Muscle of arm (tissue), 14 donors: Measurements from ENCODE around the gene SMG9. TPM values are rescaled to one million over a fixed set of nuclear protein-coding genes. Genes with fewer than 3 reads are reported as not detected.

Experiments used
- DNase-seq: peaks from one replicate; pipeline ENCODE4 v3.0.0-alpha.2; 2013
- long read RNA-seq, 11 donors: transcript quantifications; one replicate each; lab custom pipeline, GENCODE V29; 2026
- polyA plus RNA-seq, 12 donors: library from polyadenylated mRNA; unstranded; fragments of 120-200 nt; gene quantifications; one replicate each; pipeline ENCODE4 v1.2.1, GENCODE V29; 2013; ENCODE audit not compliant: insufficient read length in 12 of 12

SMG9 gene, protein sequence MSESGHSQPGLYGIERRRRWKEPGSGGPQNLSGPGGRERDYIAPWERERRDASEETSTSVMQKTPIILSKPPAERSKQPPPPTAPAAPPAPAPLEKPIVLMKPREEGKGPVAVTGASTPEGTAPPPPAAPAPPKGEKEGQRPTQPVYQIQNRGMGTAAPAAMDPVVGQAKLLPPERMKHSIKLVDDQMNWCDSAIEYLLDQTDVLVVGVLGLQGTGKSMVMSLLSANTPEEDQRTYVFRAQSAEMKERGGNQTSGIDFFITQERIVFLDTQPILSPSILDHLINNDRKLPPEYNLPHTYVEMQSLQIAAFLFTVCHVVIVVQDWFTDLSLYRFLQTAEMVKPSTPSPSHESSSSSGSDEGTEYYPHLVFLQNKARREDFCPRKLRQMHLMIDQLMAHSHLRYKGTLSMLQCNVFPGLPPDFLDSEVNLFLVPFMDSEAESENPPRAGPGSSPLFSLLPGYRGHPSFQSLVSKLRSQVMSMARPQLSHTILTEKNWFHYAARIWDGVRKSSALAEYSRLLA
- 10 to 100 TPM in 11 of 12 donors, not detected in 1; 29.9 to 65.4 (median 33.6) TPM for polyA plus RNA-seq
- long read RNA-seq, donor 1, full-length matches to known transcripts = 10 of 10 reads
- long read RNA-seq, donor 1, partial matches to known transcripts = 0 of 10 reads
- long read RNA-seq, donor 1, other reads (novel, unspliced or antisense) = 0 of 10 reads
- long read RNA-seq, donor 2, full-length matches to known transcripts = 5 of 5 reads
- long read RNA-seq, donor 2, partial matches to known transcripts = 0 of 5 reads
- long read RNA-seq, donor 2, other reads (novel, unspliced or antisense) = 0 of 5 reads
- long read RNA-seq, donor 3, full-length matches to known transcripts = 2 of 2 reads
- long read RNA-seq, donor 3, partial matches to known transcripts = 0 of 2 reads
- long read RNA-seq, donor 3, other reads (novel, unspliced or antisense) = 0 of 2 reads
- long read RNA-seq, donor 4, full-length matches to known transcripts = 3 of 3 reads
- long read RNA-seq, donor 4, partial matches to known transcripts = 0 of 3 reads
- long read RNA-seq, donor 4, other reads (novel, unspliced or antisense) = 0 of 3 reads
- long read RNA-seq, donor 5, full-length matches to known transcripts = 6 of 17 reads
- long read RNA-seq, donor 5, partial matches to known transcripts = 11 of 17 reads
- long read RNA-seq, donor 5, other reads (novel, unspliced or antisense) = 0 of 17 reads
- long read RNA-seq, donor 6 = 0 reads
- long read RNA-seq, donor 7, full-length matches to known transcripts = 2 of 2 reads
- long read RNA-seq, donor 7, partial matches to known transcripts = 0 of 2 reads
- long read RNA-seq, donor 7, other reads (novel, unspliced or antisense) = 0 of 2 reads
- long read RNA-seq, donor 8, full-length matches to known transcripts = 4 of 4 reads
- long read RNA-seq, donor 8, partial matches to known transcripts = 0 of 4 reads
- long read RNA-seq, donor 8, other reads (novel, unspliced or antisense) = 0 of 4 reads
- long read RNA-seq, donor 9, full-length matches to known transcripts = 6 of 6 reads
- long read RNA-seq, donor 9, partial matches to known transcripts = 0 of 6 reads
- long read RNA-seq, donor 9, other reads (novel, unspliced or antisense) = 0 of 6 reads
- long read RNA-seq, donor 10, full-length matches to known transcripts = 4 of 4 reads
- long read RNA-seq, donor 10, partial matches to known transcripts = 0 of 4 reads
- long read RNA-seq, donor 10, other reads (novel, unspliced or antisense) = 0 of 4 reads
- long read RNA-seq, donor 11, partial matches to known transcripts = 0 of 3 reads
- long read RNA-seq, donor 11, other reads (novel, unspliced or antisense) = 0 of 3 reads

DNA sequence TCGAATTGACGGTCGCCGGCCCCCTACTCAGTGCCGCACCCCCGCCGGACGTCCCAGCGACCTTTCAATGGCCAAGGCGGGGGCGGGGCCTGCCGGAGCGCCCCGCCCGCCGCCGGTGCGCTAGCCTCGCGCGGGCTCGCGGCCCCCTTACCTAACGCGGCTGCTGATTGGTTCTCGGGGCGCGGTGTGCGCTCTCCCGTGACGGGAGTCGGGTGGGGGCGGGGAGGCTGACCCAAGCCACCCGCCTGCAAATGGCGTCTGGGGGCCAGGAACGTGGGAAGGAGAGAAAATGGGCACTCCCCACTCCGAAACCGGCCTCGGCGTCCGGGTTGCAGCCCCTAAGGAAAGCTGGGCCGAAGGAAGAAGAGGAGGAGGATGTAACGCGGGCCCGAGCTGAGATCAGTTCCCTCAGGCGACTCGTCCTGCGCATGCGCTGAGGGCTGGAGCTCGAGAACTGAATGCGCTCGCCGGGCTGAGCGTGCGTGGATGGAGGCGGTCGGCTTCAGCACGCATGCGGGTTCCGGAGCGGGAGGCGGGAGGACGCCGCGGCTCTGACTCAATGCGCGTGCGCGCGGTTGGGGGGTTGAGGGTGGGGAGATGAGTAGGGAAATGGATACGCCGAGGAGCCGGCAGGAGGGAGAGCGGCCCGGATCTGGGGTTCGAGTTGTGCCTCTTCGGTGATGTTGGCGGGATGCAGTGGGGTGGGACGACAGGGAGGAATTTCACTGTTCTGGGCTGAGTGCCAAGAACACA is at the start of gene SMG9:
TSS of gene SMG9 (minus strand) at position 460 of the 753 bp plus-strand sequence. CDS start 4,221 bp downstream, outside the sequence.
- peak; percentile 99 for DNase-seq

DNA sequence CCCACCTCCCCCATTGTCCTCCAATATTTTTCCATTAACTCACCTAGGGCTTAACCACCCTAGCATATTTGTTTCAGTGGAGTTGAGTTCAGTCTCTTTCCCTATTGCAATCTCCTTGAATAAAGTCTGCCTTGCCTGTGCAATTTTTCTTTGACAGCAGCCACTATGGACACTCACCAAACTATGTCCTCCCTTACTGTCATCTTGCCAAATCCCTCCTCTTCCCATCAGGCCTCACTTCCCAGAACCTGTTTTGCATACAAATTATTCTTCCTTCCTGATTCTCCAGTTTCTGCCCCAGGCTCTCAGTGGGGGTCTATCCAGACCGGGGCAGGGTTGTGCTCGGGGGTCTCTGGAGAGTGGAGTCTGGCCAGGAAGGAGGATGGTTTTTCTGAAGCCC is 49.7 kb upstream of the SMG9 start:
- no peak for DNase-seq

DNA sequence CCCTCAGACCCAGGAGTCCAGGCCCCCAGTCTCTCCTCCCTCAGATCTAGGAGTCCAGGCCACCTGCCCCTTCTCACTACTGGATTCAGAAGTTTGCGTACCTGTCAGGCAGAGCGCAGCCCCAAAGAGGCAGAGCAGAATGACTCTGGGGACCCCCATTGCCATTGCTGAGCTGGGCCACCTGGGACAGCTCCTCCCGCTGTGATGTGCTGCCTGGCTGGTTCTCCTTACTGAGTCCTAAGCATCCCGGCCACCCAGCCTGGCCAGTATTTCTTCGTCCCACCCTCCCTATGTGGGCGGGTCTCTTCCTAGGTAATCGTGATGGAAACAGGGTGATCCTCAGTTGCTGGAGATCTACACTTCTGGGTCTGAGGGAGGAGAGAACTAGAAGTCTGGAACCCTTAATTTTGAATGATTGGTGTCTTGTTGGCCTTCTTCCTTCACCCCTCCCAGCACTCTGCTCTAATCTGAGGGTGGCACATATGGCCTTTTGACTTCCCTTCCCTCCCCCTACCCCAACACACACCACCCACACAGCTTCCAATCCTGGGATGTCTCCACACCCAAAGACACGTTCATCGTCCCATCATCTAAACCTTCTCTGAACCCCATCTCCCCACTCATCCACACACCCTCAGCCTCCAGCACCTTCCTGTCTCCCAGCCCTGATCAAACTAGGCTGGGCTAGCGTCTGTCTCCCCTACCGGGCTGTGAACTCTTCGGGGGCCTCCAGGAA is 47.6 kb upstream of the SMG9 start, which contains the start of gene LYPD5:
TSS of gene LYPD5 (minus strand) at position 232 of the 736 bp plus-strand sequence. CDS start at position 165, 67 bp downstream.
- DNase-seq = no peak

DNA sequence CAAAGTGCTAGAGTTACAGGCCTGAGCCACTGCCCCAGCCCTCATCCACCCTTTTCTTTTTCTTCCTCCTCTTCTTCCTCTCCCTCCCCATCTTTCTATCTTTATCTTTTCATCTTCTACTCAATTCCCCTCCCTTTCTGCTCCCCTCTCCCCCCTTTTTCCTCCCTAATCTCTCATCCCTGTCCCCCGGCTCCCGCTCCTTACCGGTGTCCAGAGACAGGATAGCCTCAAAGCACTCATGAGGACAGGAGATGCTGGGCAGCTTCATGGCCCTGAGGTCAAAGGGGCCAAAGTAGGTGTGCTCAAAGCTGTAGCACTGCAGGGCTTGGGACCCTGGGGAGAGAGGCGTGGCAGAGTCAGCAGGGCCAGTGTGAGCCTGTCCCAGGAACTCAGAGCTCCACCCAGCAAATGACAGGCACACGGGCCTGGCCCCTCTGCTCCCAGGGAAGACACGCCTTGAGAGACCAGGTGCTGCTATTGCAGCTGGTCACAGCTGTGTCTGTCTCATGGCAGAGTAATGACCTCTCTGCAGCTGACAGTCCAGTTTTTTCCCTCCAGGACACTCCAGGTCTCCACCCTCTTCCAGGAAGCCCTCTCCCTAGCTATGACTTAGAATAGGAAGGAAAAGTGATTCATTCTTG is 44.9 kb upstream of the SMG9 start:
- DNase-seq = no peak

DNA sequence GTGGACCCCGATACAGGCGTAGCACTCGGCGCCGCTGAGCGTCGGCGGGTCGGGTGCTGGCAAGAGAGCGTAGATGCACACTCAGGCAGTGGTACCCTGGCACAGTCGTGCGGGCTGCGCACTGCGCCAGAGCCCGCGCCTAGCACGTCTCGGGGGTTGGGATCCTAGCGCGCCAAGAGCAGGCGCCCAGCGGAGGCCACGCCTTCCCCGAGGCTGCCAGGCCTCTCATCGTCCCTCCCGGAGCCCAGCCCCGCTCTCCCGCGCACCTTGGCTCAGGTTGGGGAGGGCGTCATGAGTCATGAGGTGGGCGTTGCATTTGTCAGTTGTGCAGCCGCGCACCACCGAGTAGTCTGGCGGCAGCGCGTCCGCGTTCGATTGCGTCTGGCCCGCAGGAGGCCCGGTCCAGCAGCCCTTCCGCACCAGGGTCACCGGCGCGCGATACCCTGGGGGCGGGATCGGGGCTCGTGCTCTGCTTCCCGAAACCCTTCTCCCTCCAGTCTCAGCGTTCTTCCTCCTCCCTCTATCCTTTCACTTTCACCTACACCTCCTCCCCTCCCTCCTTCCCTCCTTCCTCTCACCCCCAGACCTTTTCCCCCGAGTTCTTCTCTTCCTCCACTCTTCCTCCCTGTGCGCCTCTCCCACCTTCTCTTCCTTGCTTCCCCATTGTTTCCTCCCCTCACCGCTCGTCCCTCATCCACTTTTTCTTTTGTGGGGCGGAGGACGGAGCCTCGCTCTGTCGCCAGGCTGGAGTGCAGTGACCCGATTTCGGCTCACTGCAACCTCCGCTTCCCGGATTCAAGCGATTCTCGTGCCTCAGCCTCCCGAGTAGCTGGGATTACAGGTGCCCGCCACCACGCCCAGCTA is 44.0 kb upstream of the SMG9 start:
- no peak for DNase-seq

DNA sequence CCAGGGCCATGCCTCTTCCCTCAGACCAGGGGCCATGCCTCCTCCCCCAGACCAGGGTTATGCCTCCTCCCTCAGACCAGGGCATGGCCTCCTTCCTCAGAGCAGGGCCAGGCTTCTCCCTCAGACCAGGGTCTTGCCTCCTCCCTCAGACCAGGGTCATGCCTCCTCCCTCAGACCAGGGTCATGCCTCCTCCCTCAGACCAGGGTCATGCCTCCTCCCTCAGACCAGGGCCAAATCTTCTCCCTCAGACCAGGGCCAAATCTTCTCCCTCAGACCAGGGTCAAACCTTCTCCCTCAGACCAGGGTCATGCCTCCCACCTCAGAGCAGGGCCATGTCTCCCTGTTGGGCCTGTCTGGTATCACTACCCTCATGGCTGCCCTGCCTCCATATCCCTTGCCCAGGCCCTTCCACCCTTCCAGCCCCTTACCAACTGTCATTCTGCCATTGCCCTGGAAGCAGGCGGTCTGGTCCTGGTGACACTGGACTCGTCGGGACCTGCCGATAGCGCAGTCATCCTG is 43.3 kb upstream of the SMG9 start:
- no peak for DNase-seq

DNA sequence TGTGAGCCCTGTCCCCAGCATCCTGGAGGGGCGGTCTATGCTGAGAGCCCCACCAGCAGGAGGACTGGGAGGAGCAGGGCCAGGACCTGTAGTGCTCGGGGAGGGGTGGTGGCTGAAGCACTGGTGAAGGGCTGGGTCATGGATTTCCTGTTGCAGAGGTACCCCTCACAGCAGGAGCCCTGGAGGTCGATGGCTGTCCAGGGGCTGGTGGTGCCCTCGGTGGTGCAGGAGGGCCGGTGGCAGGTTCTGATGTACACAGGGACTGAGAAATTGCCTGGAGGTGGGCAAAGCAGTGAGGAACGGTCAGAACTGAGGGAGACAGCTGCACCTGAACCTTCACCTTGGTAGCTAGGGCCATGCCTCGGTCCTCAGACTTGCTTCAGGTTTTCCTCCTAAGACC is 42.8 kb upstream of the SMG9 start:
- DNase-seq = no peak

DNA sequence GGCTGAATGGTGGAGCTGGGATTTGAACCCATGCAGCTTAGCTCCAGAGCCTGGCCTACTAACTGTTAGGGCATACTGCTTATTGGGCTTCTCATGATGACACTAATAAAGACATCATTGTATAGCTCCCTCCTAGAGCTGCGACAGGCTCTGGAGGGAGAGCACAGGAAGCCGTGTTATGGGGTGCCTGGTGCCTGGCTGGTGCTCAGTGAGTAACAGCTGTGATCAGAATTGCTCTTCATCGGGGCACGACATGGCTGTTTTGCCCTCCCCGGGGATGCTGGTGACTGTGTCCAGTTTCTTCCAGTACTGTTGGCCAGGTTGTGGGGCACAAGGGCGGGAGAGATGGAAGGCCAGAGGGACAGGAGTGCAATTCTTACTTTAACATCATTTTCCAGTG is 42.4 kb upstream of the SMG9 start:
- no peak for DNase-seq

DNA sequence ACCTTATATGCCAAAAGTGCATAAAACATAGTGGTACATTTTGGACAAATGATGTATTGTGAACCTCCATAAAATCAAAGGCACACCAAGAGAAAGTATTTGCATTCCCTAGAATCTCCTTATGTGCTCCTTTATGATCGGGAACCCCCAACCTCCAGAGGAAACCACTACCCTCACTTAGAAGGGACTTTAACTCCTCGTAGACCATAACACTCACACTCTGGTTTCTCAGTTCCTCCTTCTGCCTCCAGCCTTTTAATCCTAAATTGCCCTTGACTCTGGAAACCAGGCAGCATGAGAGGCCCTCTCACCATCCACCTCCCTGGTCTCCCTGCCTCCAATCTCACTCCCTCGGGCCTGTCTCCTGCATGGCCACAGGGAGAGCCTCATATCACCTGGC is 35.8 kb upstream of the SMG9 start:
- no peak for DNase-seq

DNA sequence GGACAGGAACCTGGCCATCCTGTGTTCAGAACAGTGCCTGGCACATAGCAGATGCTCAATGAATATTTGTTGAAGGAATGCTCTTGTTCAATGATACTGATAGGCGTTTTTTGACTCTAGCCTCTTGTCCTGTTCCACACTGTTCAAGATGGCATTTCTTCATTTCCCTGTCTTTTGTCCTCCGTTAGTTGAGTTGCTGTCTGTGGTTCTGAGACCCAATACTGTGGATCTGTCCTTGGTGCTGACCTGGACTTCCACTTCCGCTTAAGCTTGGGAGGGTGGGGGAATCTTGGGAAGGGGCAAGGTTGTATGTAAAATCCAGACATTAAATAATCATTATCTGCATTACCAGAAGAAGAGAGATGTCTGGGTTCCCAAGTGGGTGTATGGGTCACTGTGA is 34.3 kb upstream of the SMG9 start:
- no peak for DNase-seq

DNA sequence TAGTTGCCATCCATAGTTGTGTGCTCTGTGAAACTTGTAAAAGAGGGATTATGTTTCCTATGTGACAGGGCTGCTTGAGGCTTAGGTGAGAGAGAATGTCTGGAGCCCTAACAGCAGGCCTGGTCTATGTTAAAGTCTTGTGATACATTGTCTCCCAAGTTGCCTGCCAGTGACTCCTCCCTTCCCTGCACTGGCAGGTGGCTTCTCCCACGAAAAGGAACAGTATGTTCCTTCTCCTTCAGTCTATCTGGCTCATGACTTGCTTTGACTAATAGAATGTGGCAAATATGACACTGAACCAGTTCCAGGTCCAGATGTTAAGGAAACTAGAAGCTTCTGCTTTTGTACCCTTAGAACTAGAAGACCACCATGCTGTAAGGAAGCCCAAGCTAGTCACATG is 31.9 kb upstream of the SMG9 start:
- no peak for DNase-seq

DNA sequence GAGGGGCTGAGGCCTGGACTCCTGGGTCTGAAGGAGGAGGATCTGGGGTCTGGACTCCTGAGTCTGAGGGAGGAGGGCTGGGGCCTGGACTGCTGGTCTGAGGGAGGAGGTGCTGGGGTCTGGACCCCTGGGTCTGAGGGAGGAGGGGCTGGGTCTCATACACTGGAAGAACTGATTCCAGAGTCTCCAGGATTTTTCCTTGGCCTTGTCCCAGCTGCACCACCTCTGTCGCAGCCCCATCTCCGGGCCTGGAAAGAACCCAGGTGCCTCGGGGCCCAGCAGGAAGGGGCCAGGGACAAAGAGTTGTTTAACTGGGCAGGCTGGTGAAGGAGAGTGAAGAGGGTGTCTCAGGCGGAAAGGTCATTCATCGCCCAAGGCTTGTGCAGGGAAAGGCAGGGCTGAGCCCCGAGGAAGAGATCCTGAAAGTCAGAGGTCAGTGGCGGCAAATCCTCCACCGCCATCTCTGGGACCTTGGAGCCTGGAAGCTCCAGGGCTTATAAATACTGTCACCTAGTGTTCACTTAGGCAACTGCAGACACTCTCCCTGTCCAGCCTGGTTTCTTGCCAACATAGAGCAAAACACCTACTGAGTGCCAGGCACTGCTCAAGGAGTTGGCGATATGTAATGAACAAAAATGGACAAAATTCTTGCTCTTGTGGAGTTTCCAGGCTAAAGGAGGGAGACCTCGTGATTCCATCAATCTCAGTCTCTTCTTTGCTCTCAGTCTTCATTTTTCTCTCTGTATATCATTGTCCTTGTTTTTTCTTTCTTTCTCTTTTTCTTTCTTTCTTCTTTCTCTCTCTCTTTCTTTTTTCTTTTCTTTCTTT is 30.4 kb upstream of the SMG9 start:
- peak; percentile 61 for DNase-seq

DNA sequence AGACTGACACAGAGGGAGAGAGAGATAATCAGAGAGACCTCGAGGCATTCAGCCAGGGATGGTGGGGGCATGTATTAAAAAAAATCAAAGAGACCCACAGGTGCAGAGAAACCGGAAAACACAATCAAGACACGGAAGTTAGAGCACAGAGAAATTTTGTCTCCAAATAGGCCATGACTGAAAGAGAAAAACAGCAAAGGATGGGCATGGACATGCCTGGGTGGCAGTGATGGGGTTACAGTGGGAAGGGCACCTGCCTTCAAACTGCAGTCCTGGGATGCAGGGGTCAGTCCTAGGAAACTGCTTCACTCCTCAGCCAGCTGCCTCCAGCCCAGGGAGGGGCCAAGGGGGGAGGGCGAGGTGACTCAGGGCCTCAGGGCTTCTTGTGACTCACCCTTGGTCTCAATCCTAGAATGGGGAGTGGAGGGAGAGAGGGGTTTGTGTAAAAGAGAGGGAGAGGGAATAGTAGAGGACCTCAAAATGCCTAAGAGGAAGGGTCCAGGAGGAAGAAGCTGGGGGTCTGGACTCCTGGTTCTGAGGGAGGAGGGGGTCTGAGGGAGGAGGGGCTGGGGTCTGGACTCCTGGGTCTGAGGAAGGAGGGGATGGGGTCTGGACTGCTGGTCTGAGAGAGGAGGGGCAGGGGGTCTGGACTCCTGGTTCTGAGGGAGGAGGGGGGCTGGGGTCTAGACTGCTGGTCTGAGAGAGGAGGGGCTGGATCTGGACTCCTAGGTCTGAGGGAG is 29.6 kb upstream of the SMG9 start:
- no peak for DNase-seq

DNA sequence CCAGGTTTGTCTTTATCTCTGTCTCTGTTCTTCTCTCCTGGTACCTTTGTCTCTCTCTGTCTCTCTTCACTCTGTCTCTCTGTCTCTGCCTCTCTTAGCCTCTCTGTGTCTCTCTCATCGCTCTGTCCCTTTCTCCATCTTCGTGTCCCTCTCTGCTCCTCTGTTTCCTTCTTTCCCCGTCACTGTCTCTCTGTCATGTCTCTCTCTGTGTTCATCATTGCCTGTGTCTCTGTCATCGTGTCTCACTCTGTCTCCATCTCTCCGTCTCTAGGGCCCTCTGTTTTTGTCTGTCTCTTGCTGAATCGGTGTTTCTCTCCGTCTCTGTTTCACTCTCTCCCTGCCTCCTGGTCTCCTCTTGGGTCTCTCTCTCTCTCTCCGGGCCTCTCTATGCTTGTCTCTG is 28.9 kb upstream of the SMG9 start:
- DNase-seq = no peak

DNA sequence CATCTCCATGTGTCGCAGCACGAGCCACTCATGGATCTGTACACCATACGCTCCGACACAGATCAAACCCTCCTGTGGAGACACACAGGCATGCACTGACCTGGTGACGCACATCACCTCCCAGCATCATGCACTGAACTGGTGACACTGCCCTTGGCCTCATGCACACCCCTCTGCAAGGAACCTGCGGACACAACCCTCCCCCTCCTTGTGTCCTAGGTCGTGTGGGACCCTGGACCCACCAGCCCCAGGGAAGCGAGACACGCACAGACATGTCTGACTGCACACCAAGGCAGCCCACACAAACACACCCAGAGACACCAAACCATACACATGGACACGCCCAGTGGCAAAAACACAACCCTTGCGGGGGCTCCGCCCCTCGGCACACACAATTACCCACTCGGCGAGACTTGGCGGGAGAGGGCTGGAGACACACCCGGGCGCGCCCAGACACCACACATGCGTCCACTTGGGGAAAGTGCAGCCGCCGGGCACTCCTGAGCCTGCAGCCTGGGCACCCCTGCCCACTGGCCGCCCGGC is 28.0 kb upstream of the SMG9 start:
- no peak for DNase-seq
